K562 (cell line): ENCODE measurements around the gene KAT6B. TPM values are rescaled to one million over a fixed set of nuclear protein-coding genes. Genes with fewer than 3 reads are reported as not detected.

Experiments used
- ATAC-seq: fragments of 200-7000 bp; cut with Tn5 transposase; 3 replicates; pipeline ENCODE4 v1.9.1; 2020; ENCODE audit warnings: moderate library complexity
- BruUV-seq: library from RNA; stranded (reverse); fragments of 400-500 nt; replicated peaks from 2 replicates; lab custom pipeline; 2021; lab: Mats Ljungman, UMichigan
- CTCF ChIA-PET: fragments of 300-600 bp; formaldehyde crosslinking; extraction: SDS; loops from one replicate; lab custom pipeline; 2021; ENCODE audit warnings: low intra/inter-chr PET ratio; lab: Yijun Ruan, JAX
- POLR2A ChIA-PET: fragments of 300-600, 350-650 bp; sonication (Branson Sonifier 250); formaldehyde crosslinking; extraction: SDS; loops from one replicate; lab custom pipeline; 2021; ENCODE audit warnings: antibody characterized with exemption, inconsistent platforms; lab: Yijun Ruan, JAX
- DNase-seq, 4 experiments: peaks; one replicate each; pipeline versions ENCODE4 v3.0.0 to v3.0.0-alpha.2; 2011 to 2018; ENCODE audit warnings: low spot score in 3 of 4, mixed read lengths in 3 of 4; ENCODE audit errors: extremely low read depth in 1 of 4
- FAIRE-seq: peaks from 2 replicates; lab custom pipeline; 2011; peaks lifted over from hg19 to GRCh38; lab: Jason Lieb, UNC
- H2AFZ ChIP-seq: 2 replicates; pipeline ENCODE4 v1.6.0; 2011; ENCODE audit warnings: low read depth, low read length, control low read depth, inconsistent platforms
- H3K27ac ChIP-seq: fragments of 200-600 bp; 3 replicates; pipeline ENCODE4 v1.8.0; 2011; ENCODE audit warnings: low read depth, mild to moderate bottlenecking, control low read depth, inconsistent platforms, low read length, moderate library complexity, mixed read lengths; ENCODE audit errors: extremely low read depth
- H3K27me3 ChIP-seq, 2 experiments: fragments of 300-600 bp in 1 of 2; 2 replicates in 1 of 2; 3 replicates in 1 of 2; pipeline versions ENCODE4 v1.6.0 to v1.8.0; 2011; ENCODE audit warnings: inconsistent platforms in 2 of 2, low read length in 2 of 2, mild to moderate bottlenecking in 1 of 2, mixed read lengths in 1 of 2, moderate library complexity in 1 of 2; ENCODE audit not compliant: control insufficient read depth in 2 of 2, insufficient read depth in 2 of 2
- H3K36me3 ChIP-seq: fragments of 300-600 bp; 3 replicates; pipeline ENCODE4 v1.8.0; 2011; ENCODE audit warnings: mild to moderate bottlenecking, low read length, inconsistent platforms; ENCODE audit not compliant: control insufficient read depth, insufficient read depth
- H3K4me1 ChIP-seq, 2 experiments: fragments of 200-600 bp in 1 of 2; replicated peaks in 1 of 2; 2 replicates in 1 of 2; 3 replicates in 1 of 2; pipeline versions ENCODE4 v1.5.1 to v1.8.0; 2011; ENCODE audit warnings: inconsistent platforms in 2 of 2, low read length in 2 of 2, mild to moderate bottlenecking in 1 of 2, mixed read lengths in 1 of 2, moderate library complexity in 1 of 2; ENCODE audit not compliant: control insufficient read depth in 2 of 2, insufficient read depth in 2 of 2
- H3K4me2 ChIP-seq: 2 replicates; pipeline ENCODE4 v1.6.1; 2011; ENCODE audit warnings: low read length, control low read depth, inconsistent platforms, mixed read lengths; ENCODE audit not compliant: insufficient read depth
- H3K4me3 ChIP-seq: fragments of 200-600 bp; sonication (generic), shearing (Covaris generic); 2 replicates; pipeline ENCODE4 v1.5.1; 2016; ENCODE audit warnings: control low read depth, inconsistent platforms
- H3K79me2 ChIP-seq: fragments of 200-600 bp; 3 replicates; pipeline ENCODE4 v1.8.0; 2011; ENCODE audit warnings: low read length, inconsistent platforms; ENCODE audit not compliant: control insufficient read depth, insufficient read depth
- H3K9ac ChIP-seq, 2 experiments: 2 replicates each; pipeline versions ENCODE4 v1.6.0 to v1.6.1; 2011; ENCODE audit warnings: low read depth in 2 of 2, low read length in 2 of 2, control low read depth in 1 of 2, inconsistent platforms in 1 of 2, mild to moderate bottlenecking in 1 of 2, mixed read lengths in 1 of 2; ENCODE audit not compliant: insufficient read depth in 1 of 2
- H3K9me1 ChIP-seq: one replicate; pipeline ENCODE4 v1.6.0; 2011; ENCODE audit warnings: inconsistent platforms, mild to moderate bottlenecking, low read length, moderate library complexity; ENCODE audit not compliant: control insufficient read depth, insufficient read depth
- H3K9me3 ChIP-seq: replicated peaks from 2 replicates; pipeline ENCODE4 v1.5.1; 2011; ENCODE audit warnings: low read depth, low read length, inconsistent platforms; ENCODE audit not compliant: control insufficient read depth, insufficient read depth
- H4K20me1 ChIP-seq: replicated peaks from 2 replicates; pipeline ENCODE4 v1.6.1; 2011; ENCODE audit warnings: low read length, inconsistent platforms, mixed read lengths; ENCODE audit not compliant: control insufficient read depth, insufficient read depth
- CAMTA2 ChIP-seq: fragments of 250-450 bp; sonication (Bioruptor Pico); conservative IDR thresholded peaks from 2 replicates; pipeline ENCODE4 v1.5.1; 2022
- CREBBP ChIP-seq: IDR thresholded peaks from one replicate; pipeline ENCODE4 v1.6.1; 2012; ENCODE audit warnings: low read depth, mild to moderate bottlenecking, control low read depth, inconsistent platforms, low read length
- EWSR1 ChIP-seq: fragments of 450-650 bp; IDR thresholded peaks from 2 replicates; pipeline ENCODE4 v1.6.1; 2018; ENCODE audit warnings: borderline replicate concordance, mild to moderate bottlenecking, low read depth, moderate library complexity; ENCODE audit not compliant: partially characterized antibody
- HNRNPK ChIP-seq: fragments of 200-400 bp; formaldehyde crosslinking; IDR thresholded peaks from one replicate; pipeline ENCODE4 v1.6.1; 2018; ENCODE audit warnings: mild to moderate bottlenecking, low read depth, low read length; ENCODE audit not compliant: poor library complexity, severe bottlenecking
- KHSRP ChIP-seq: fragments of 450-650 bp; IDR thresholded peaks from 2 replicates; pipeline ENCODE4 v1.6.1; 2017
- MTF1 ChIP-seq: fragments of 250-450 bp; sonication (Bioruptor Pico); IDR thresholded peaks from 2 replicates; pipeline ENCODE4 v1.9.0; 2021; ENCODE audit warnings: moderate library complexity, mild to moderate bottlenecking, inconsistent platforms, borderline replicate concordance
- NONO ChIP-seq, 2 experiments: fragments of 200-400 bp in 1 of 2; fragments of 450-650 bp in 1 of 2; formaldehyde crosslinking in 1 of 2; IDR thresholded peaks; 2 replicates each; pipeline ENCODE4 v1.6.1; 2017; ENCODE audit warnings: low read depth in 2 of 2, mild to moderate bottlenecking in 2 of 2, moderate library complexity in 2 of 2, low read length in 1 of 2
- POU5F1 ChIP-seq: fragments of 150-350 bp; IDR thresholded peaks from 2 replicates; pipeline ENCODE4 v1.6.1; 2014; ENCODE audit warnings: borderline replicate concordance, low read length, low read depth, mild to moderate bottlenecking; ENCODE audit not compliant: partially characterized antibody
- PYGO2 ChIP-seq: fragments of 450-650 bp; IDR thresholded peaks from 2 replicates; pipeline ENCODE4 v1.6.1; 2016; ENCODE audit warnings: mild to moderate bottlenecking, missing genetic modification characterization, moderate library complexity, missing compliant biosample characterization
- RFX5 ChIP-seq: IDR thresholded peaks from 2 replicates; pipeline ENCODE4 v1.6.1; 2011; ENCODE audit warnings: low read depth, mild to moderate bottlenecking, improper control_type of control experiment, low read length
- ZNF146 ChIP-seq: IDR thresholded peaks from one replicate; pipeline ENCODE4 v1.6.1; 2018; ENCODE audit warnings: missing compliant biosample characterization; ENCODE audit not compliant: unreplicated experiment
- ZNF212 ChIP-seq: fragments of 450-650 bp; formaldehyde crosslinking; IDR thresholded peaks from 2 replicates; pipeline ENCODE4 v1.4.0; 2020; ENCODE audit warnings: mild to moderate bottlenecking
- WGBS: fragments of 100-300 bp; shearing (Covaris generic); methylation state at CpG from one replicate; pipeline ENCODE4 v1.1.6; 2016; ENCODE audit warnings: low coverage, mixed read lengths; ENCODE audit not compliant: insufficient coverage; ENCODE audit errors: missing lambda C conversion rate; 5-methylcytosine and 5-hydroxymethylcytosine counted together
- in situ Hi-C: fragments of 300-500 bp; cut with MboI; formaldehyde crosslinking; loops from 4 replicates; pipeline ENCODE4 v1.15.0; 2018; ENCODE audit warnings: inconsistent platforms, mixed read lengths
- intact Hi-C: fragments of 100-400 bp; cut with micrococcal nuclease; formaldehyde crosslinking; loops from 2 replicates; pipeline ENCODE4 v1.14.2; 2022
- polyA plus RNA-seq, 8 experiments: library from polyadenylated mRNA; depleted of rRNA in 4 of 8; stranded (reverse) in 5 of 8; unstranded in 3 of 8; fragments of >200 nt; fragmentation: Nextera tagmentation in 2 of 8; fragmentation: Illumina TruSeq in 1 of 8; extraction: Ambion mirVana in 2 of 8; extraction: Trizol in 1 of 8; gene quantifications; 2 replicates each; pipeline versions ENCODE4 v1.2.1 to v1.2.3, GENCODE V29; 2011 to 2014; ENCODE audit warnings: inconsistent platforms in 1 of 8, missing spikeins in 1 of 8
- total RNA-seq, 7 experiments: library from RNA; depleted of rRNA in 6 of 7; stranded (reverse); fragments of >200 nt in 6 of 7; fragmentation: Illumina TruSeq in 2 of 7; extraction: Trizol in 2 of 7; gene quantifications; 2 replicates each; pipeline versions ENCODE4 v1.2.1 to v1.2.3, GENCODE V29; 2011 to 2021; ENCODE audit warnings: low replicate concordance in 1 of 7
- TF ChIP-seq, protein P1 (sequence below): sonication (generic); formaldehyde crosslinking; IDR thresholded peaks from 2 replicates; pipeline ENCODE4 v1.8.0; 2022; ENCODE audit warnings: missing genetic modification reagents, mild to moderate bottlenecking, borderline replicate concordance
- TF ChIP-seq, protein P2 (sequence below): fragments of 450-650 bp; IDR thresholded peaks from 2 replicates; pipeline ENCODE4 v1.6.1; 2016; ENCODE audit warnings: mild to moderate bottlenecking
- TF ChIP-seq, protein P3 (sequence below): fragments of 250-450 bp; sonication (Bioruptor Pico); IDR thresholded peaks from 2 replicates; pipeline ENCODE4 v1.9.0; 2021; ENCODE audit warnings: mild to moderate bottlenecking, inconsistent platforms

Gene KAT6B
- total and polyA plus RNA-seq, 9 of the 15 experiments (the other 6 are each of a cell fraction or from before 2014, with no cell fraction given): 1.4 to 9.2 (median 6.8) TPM

DNA sequence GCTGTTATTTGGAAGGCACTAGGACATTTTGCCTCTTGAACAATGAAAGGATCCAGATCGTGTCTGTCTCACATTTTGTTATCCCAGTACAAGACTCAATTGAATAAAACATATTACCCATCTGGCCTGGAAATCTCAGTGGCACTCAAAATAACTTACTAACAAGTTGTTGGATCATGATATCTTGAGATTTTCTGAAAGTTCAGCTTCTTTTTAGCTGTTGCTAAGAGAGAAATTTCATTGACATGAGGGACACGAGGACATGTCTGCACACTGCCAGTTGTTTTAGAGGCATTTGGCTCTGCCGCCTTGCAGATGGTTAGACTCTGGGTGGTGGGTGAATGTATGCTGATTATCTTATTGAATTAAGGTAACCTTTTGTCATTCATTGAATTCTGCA lies 41.0 kb downstream of the KAT6B start:
- H3K27me3 ChIP-seq: no peaks in the 10 kb centered on the region
- no peaks in the 10 kb centered on the region for H3K9me1 ChIP-seq
- no peaks in the 10 kb centered on the region for H3K79me2 ChIP-seq
- no peak overlapping the region for H3K27ac ChIP-seq
- H3K9ac ChIP-seq: no peak overlapping the region
- ATAC-seq (no peak), FAIRE-seq (no peak), DNase-seq (no peak)
- H3K9me3 ChIP-seq: no peaks in the 10 kb centered on the region
- ChIA-PET CTCF (no interaction called here), POLR2A (interaction anchor here (0.7 to 1.1 kb wide), 2 partner anchors 13 to 313 kb away, joined by 3 read pairs; no protein-coding TSS in a partner anchor)
- BruUV-seq: no TSS peak
- WGBS: 39% methylated on average over 3 of the region's 3 CpGs
- in situ Hi-C loops: no loop called here
- no peak overlapping the region for H3K4me2 ChIP-seq
- H3K4me1 ChIP-seq: peaks cover 0 to 15% of the 10 kb centered on the region in 2 experiments; a peak in 2 of 5 replicates
- 0 out of 2 replicates have a peak, but pooled peaks cover 4% of the 10 kb centered on the region for H4K20me1 ChIP-seq
- H3K4me3 ChIP-seq: no peak overlapping the region
- intact Hi-C loops: no loop called here
- no peaks in the 10 kb centered on the region for H3K36me3 ChIP-seq
- H2AFZ ChIP-seq: no peak overlapping the region
- TF ChIP-seq PYGO2 (tag): no peak
- no peak for TF ChIP-seq CREBBP
- TF ChIP-seq CAMTA2: no peak
- TF ChIP-seq RFX5: no peak
- TF ChIP-seq KHSRP: no peak
- no peak for TF ChIP-seq HNRNPK
- TF ChIP-seq POU5F1: no peak
- TF ChIP-seq, protein P1, sequence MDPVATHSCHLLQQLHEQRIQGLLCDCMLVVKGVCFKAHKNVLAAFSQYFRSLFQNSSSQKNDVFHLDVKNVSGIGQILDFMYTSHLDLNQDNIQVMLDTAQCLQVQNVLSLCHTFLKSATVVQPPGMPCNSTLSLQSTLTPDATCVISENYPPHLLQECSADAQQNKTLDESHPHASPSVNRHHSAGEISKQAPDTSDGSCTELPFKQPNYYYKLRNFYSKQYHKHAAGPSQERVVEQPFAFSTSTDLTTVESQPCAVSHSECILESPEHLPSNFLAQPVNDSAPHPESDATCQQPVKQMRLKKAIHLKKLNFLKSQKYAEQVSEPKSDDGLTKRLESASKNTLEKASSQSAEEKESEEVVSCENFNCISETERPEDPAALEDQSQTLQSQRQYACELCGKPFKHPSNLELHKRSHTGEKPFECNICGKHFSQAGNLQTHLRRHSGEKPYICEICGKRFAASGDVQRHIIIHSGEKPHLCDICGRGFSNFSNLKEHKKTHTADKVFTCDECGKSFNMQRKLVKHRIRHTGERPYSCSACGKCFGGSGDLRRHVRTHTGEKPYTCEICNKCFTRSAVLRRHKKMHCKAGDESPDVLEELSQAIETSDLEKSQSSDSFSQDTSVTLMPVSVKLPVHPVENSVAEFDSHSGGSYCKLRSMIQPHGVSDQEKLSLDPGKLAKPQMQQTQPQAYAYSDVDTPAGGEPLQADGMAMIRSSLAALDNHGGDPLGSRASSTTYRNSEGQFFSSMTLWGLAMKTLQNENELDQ (CRISPR knock-in tag): no peak
- TF ChIP-seq, protein P2, sequence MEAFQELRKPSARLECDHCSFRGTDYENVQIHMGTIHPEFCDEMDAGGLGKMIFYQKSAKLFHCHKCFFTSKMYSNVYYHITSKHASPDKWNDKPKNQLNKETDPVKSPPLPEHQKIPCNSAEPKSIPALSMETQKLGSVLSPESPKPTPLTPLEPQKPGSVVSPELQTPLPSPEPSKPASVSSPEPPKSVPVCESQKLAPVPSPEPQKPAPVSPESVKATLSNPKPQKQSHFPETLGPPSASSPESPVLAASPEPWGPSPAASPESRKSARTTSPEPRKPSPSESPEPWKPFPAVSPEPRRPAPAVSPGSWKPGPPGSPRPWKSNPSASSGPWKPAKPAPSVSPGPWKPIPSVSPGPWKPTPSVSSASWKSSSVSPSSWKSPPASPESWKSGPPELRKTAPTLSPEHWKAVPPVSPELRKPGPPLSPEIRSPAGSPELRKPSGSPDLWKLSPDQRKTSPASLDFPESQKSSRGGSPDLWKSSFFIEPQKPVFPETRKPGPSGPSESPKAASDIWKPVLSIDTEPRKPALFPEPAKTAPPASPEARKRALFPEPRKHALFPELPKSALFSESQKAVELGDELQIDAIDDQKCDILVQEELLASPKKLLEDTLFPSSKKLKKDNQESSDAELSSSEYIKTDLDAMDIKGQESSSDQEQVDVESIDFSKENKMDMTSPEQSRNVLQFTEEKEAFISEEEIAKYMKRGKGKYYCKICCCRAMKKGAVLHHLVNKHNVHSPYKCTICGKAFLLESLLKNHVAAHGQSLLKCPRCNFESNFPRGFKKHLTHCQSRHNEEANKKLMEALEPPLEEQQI: no peak
- TF ChIP-seq NONO (IDR thresholded peaks at IDR 0.05; ENCODE audit: low read depth in 2 of 2, low read length in 1 of 2): no peak
- TF ChIP-seq ZNF146 (CRISPR knock-in tag): no peak
- TF ChIP-seq, protein P3, sequence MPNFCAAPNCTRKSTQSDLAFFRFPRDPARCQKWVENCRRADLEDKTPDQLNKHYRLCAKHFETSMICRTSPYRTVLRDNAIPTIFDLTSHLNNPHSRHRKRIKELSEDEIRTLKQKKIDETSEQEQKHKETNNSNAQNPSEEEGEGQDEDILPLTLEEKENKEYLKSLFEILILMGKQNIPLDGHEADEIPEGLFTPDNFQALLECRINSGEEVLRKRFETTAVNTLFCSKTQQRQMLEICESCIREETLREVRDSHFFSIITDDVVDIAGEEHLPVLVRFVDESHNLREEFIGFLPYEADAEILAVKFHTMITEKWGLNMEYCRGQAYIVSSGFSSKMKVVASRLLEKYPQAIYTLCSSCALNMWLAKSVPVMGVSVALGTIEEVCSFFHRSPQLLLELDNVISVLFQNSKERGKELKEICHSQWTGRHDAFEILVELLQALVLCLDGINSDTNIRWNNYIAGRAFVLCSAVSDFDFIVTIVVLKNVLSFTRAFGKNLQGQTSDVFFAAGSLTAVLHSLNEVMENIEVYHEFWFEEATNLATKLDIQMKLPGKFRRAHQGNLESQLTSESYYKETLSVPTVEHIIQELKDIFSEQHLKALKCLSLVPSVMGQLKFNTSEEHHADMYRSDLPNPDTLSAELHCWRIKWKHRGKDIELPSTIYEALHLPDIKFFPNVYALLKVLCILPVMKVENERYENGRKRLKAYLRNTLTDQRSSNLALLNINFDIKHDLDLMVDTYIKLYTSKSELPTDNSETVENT: no peak
- TF ChIP-seq ZNF212: no peak
- TF ChIP-seq MTF1: no peak
- no peak for TF ChIP-seq EWSR1
